NB4 (cell line): ENCODE data around the gene ACOXL.

Experiments used
- POLR2A ChIP-seq: IDR thresholded peaks from 2 replicates; pipeline ENCODE4 v1.6.1; 2011; ENCODE audit warnings: mild to moderate bottlenecking; ENCODE audit not compliant: insufficient read length; ENCODE audit errors: extremely low read depth
- TF ChIP-seq, protein P1 (sequence below): IDR thresholded peaks from one replicate; pipeline ENCODE4 v1.5.1; 2012; ENCODE audit warnings: low read depth, low read length
- TF ChIP-seq, protein P2 (sequence below): IDR thresholded peaks from 2 replicates; pipeline ENCODE4 v1.6.1; 2011; ENCODE audit warnings: low read depth, low read length

DNA sequence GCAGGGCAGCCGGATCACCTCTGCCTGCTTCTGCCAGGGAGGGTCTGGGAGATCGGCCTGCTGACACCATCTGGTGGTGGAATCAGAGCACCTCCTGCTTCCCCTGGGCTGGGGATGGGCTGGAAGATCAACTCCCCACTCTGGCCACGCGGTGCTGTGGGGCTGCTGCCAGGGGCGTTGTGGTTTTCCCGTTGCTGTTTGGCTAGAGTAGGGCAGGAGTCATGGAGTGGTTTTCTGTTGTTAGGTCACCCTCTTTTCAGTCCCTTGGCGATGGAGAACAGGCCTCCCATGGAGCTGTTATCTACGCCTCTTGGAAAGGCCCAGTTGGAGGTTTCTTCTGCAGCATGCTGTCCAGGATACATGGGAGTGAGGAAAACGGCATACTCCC lies 403.5 kb downstream of the ACOXL start:
- TF ChIP-seq POLR2A = no peak
- TF ChIP-seq, protein P1, sequence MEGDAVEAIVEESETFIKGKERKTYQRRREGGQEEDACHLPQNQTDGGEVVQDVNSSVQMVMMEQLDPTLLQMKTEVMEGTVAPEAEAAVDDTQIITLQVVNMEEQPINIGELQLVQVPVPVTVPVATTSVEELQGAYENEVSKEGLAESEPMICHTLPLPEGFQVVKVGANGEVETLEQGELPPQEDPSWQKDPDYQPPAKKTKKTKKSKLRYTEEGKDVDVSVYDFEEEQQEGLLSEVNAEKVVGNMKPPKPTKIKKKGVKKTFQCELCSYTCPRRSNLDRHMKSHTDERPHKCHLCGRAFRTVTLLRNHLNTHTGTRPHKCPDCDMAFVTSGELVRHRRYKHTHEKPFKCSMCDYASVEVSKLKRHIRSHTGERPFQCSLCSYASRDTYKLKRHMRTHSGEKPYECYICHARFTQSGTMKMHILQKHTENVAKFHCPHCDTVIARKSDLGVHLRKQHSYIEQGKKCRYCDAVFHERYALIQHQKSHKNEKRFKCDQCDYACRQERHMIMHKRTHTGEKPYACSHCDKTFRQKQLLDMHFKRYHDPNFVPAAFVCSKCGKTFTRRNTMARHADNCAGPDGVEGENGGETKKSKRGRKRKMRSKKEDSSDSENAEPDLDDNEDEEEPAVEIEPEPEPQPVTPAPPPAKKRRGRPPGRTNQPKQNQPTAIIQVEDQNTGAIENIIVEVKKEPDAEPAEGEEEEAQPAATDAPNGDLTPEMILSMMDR = no peak
- TF ChIP-seq, protein P2, sequence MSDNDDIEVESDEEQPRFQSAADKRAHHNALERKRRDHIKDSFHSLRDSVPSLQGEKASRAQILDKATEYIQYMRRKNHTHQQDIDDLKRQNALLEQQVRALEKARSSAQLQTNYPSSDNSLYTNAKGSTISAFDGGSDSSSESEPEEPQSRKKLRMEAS = no peak
